PC-3 (cell line): ENCODE data around the gene NR3C1. TPM values are rescaled to one million over a fixed set of nuclear protein-coding genes. Genes with fewer than 3 reads are reported as not detected.
A peak's percentile ranks its signal among the peaks of the same experiment; 100 is the strongest.

ENCODE experiments used
- ATAC-seq: fragments of 200-7000 bp; cut with Tn5 transposase; 2 replicates; pipeline ENCODE4 v1.9.1; 2020; ENCODE audit warnings: mild to moderate bottlenecking, moderate library complexity
- BruUV-seq: library from RNA; stranded (reverse); fragments of 400-500 nt; replicated peaks from 2 replicates; lab custom pipeline; 2021; lab: Mats Ljungman, UMichigan
- CTCF ChIA-PET: fragments of 300-600 bp; sonication (Branson Sonifier 250); formaldehyde crosslinking; loops from one replicate; lab custom pipeline; 2022; ENCODE audit warnings: antibody characterized with exemption; lab: Charles Lee
- POLR2A ChIA-PET: fragments of 300-600 bp; sonication (Branson Sonifier 250); formaldehyde crosslinking; loops from one replicate; lab custom pipeline; 2022; ENCODE audit warnings: antibody characterized with exemption; ENCODE audit not compliant: unreplicated experiment; lab: Charles Lee
- DNase-seq: peaks from one replicate; pipeline ENCODE4 v3.0.0-alpha.2; 2015
- H2AFZ ChIP-seq: fragments of 300-600 bp; sonication (generic); 2 replicates; pipeline ENCODE4 v1.6.0; 2016; ENCODE audit warnings: antibody characterized with exemption, low read length
- H3F3A ChIP-seq: fragments of 300-600 bp; sonication (generic); one replicate; pipeline ENCODE4 v1.6.0; 2017; ENCODE audit warnings: antibody characterized with exemption, low read length, control low read depth, mild to moderate bottlenecking; ENCODE audit not compliant: unreplicated experiment
- H3K27ac ChIP-seq: fragments of 300-600 bp; sonication (generic); 2 replicates; pipeline ENCODE4 v1.5.1; 2016; ENCODE audit warnings: mild to moderate bottlenecking, low read length
- H3K27me3 ChIP-seq: fragments of 300-600 bp; sonication (generic); 2 replicates; pipeline ENCODE4 v1.6.1; 2016; ENCODE audit warnings: low read length, mixed read lengths
- H3K36me3 ChIP-seq: fragments of 300-600 bp; sonication (generic); 2 replicates; pipeline ENCODE4 v1.6.1; 2016; ENCODE audit warnings: low read depth, mixed run types, low read length, mixed read lengths
- H3K4me1 ChIP-seq: fragments of 300-600 bp; sonication (generic); 2 replicates; pipeline ENCODE4 v1.5.1; 2016; ENCODE audit warnings: low read length; ENCODE audit not compliant: insufficient read depth
- H3K4me2 ChIP-seq: fragments of 300-600 bp; sonication (generic); 2 replicates; pipeline ENCODE4 v1.6.0; 2016; ENCODE audit warnings: low read length
- H3K4me3 ChIP-seq: fragments of 300-600 bp; sonication (generic); 2 replicates; pipeline ENCODE4 v1.5.1; 2016; ENCODE audit warnings: mild to moderate bottlenecking, low read length, mixed read lengths
- H3K79me2 ChIP-seq: fragments of 300-600 bp; sonication (generic); 2 replicates; pipeline ENCODE4 v1.6.1; 2017; ENCODE audit warnings: low read length, mixed read lengths
- H3K9ac ChIP-seq: fragments of 300-600 bp; sonication (generic); 2 replicates; pipeline ENCODE4 v1.6.0; 2016; ENCODE audit warnings: mild to moderate bottlenecking, low read length
- H3K9me2 ChIP-seq: fragments of 300-600 bp; sonication (generic); replicated peaks from 2 replicates; pipeline ENCODE4 v1.6.1; 2016; ENCODE audit warnings: mixed run types, low read length, mixed read lengths
- H3K9me3 ChIP-seq: fragments of 300-600 bp; sonication (generic); 2 replicates; pipeline ENCODE4 v1.6.1; 2016; ENCODE audit warnings: low read length, mixed read lengths
- H4K20me1 ChIP-seq: fragments of 300-600 bp; sonication (generic); 2 replicates; pipeline ENCODE4 v1.6.1; 2016; ENCODE audit warnings: low read length, mixed read lengths
- EZH2 ChIP-seq: fragments of 300-600 bp; sonication (generic); IDR thresholded peaks from one replicate; pipeline ENCODE4 v1.6.1; 2017; ENCODE audit warnings: antibody characterized with exemption, mild to moderate bottlenecking, low read length; ENCODE audit not compliant: unreplicated experiment
- EZH2phosphoT487 ChIP-seq: fragments of 300-600 bp; sonication (generic); IDR thresholded peaks from 2 replicates; pipeline ENCODE4 v1.6.1; 2018; ENCODE audit warnings: mild to moderate bottlenecking, antibody characterized with exemption, low read length, borderline replicate concordance
- intact Hi-C: fragments of 100-400 bp; cut with micrococcal nuclease; formaldehyde crosslinking; loops from 2 replicates; pipeline ENCODE4 v1.9.0; 2023
- total RNA-seq: library from RNA; depleted of rRNA; stranded (reverse); fragments of >200 nt; gene quantifications from 2 replicates; pipeline ENCODE4 v1.2.3, GENCODE V29; 2014
- TF ChIP-seq, protein P1 (sequence below): fragments of 300-600 bp; sonication (generic); conservative IDR thresholded peaks from 2 replicates; pipeline ENCODE4 v1.5.1; 2017; ENCODE audit warnings: antibody characterized with exemption, low read depth, mild to moderate bottlenecking, low read length

Gene NR3C1
- total RNA-seq, 1 experiment from 2014 or later: 13.0 TPM

DNA sequence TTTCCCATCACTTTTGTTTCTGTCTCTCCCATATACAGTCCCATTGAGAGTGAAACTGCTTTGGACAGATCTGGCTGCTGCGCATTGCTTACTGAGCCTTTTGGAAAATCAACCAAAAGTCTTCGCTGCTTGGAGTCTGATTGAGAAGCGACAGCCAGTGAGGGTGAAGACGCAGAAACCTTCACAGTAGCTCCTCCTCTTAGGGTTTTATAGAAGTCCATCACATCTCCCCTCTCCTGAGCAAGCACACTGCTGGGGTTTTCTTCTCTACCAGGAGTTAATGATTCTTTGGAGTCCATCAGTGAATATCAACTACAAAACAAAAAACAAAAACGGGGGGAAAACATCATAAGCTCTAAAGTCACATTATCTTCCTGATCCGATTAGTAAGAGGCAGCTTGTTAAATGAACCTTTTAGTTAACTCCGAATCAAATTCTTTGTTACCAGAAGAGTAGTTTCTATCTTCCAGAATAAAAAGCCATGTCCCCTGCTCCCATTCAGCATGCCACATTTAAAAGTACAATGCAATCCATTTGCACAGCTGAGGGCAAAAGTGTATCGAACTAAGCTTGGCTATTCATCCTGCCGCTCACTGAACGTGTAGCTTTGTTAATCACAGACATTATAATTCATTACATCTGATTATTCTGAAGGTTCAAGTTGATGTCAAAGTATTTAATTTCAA is 2.8 kb downstream of the NR3C1 start:
- ChIA-PET CTCF (no interaction called here), POLR2A (no interaction called here)
- intact Hi-C loops: loop anchor here (5.0 kb wide), 4 partner anchors 203 to 782 kb away; no protein-coding TSS in a partner anchor
- H3K9ac ChIP-seq: peak overlapping the region; percentile 99; the same call in 1 of the 2 replicates
- ATAC-seq: no peak
- BruUV-seq: no TSS peak
- peak overlapping the region; percentile 92 for H3K4me3 ChIP-seq
- H3K9me3 ChIP-seq: no peaks in the 10 kb centered on the region
- no peak for TF ChIP-seq EZH2phosphoT487
- no peak for TF ChIP-seq EZH2
- TF ChIP-seq, protein P1, sequence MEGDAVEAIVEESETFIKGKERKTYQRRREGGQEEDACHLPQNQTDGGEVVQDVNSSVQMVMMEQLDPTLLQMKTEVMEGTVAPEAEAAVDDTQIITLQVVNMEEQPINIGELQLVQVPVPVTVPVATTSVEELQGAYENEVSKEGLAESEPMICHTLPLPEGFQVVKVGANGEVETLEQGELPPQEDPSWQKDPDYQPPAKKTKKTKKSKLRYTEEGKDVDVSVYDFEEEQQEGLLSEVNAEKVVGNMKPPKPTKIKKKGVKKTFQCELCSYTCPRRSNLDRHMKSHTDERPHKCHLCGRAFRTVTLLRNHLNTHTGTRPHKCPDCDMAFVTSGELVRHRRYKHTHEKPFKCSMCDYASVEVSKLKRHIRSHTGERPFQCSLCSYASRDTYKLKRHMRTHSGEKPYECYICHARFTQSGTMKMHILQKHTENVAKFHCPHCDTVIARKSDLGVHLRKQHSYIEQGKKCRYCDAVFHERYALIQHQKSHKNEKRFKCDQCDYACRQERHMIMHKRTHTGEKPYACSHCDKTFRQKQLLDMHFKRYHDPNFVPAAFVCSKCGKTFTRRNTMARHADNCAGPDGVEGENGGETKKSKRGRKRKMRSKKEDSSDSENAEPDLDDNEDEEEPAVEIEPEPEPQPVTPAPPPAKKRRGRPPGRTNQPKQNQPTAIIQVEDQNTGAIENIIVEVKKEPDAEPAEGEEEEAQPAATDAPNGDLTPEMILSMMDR: no peak
- DNase-seq: no peak
- peaks cover 60% of the 10 kb centered on the region for H3K4me1 ChIP-seq
- H3K4me2 ChIP-seq: peak overlapping the region; percentile 98
- peaks cover 77% of the 10 kb centered on the region for H3K79me2 ChIP-seq
- no peaks in the 10 kb centered on the region for H3F3A ChIP-seq
- no peaks in the 10 kb centered on the region for H3K9me2 ChIP-seq
- H3K27ac ChIP-seq: no peak overlapping the region
- H3K36me3 ChIP-seq: peaks cover 11% of the 10 kb centered on the region
- H3K27me3 ChIP-seq: no peaks in the 10 kb centered on the region
- H4K20me1 ChIP-seq: peaks cover 62% of the 10 kb centered on the region
- H2AFZ ChIP-seq: no peak overlapping the region

DNA sequence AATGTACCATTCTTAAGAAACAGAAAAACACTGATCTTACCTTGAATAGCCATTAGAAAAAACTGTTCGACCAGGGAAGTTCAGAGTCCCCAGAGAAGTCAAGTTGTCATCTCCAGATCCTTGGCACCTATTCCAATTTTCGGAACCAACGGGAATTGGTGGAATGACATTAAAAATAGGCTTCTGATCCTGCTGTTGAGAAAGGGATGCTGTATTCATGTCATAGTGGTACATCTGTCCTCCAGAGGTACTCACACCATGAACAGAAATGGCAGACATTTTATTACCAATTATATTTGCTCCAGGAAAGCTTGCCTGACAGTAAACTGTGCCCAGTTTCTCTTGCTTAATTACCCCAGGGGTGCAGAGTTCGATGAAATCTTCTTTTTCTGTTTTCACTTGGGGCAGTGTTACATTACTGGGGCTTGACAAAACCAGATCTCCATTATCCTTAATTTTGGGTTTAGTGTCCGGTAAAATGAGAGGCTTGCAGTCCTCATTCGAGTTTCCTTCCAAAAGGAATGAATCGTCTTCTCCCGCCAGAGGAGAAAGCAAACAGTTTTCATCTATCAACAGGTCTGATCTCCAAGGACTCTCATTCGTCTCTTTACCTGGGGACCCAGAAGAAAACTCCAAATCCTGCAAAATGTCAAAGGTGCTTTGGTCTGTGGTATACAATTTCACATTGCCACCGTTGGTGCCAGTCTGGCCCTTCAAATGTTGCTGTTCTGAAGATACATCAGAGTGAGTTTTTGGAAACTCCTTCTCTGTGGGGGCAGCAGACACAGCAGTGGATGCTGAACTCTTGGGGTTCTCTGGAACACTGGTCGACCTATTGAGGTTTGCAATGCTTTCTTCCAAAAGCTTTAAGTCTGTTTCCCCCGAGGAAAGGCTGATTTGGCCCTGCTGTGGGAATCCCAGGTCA is 3.6 kb downstream of the NR3C1 start:
- Histone ChIP-seq H3K9me2 (no peaks in the 10 kb centered on the region), H3K4me1 (peaks cover 65% of the 10 kb centered on the region), H3K4me2 (peak overlapping the region; percentile 98), H3K27ac (no peak overlapping the region), H3K9ac (no peak overlapping the region), H3K9me3 (no peaks in the 10 kb centered on the region), H2AFZ (no peak overlapping the region), H3K79me2 (peaks cover 85% of the 10 kb centered on the region), H3K27me3 (no peaks in the 10 kb centered on the region), H3K36me3 (peaks cover 11% of the 10 kb centered on the region), H3F3A (no peaks in the 10 kb centered on the region), H3K4me3 (peak overlapping the region; percentile 92), H4K20me1 (peaks cover 70% of the 10 kb centered on the region)
- no TSS peak for BruUV-seq
- intact Hi-C loops: loop anchor here (5.0 to 10.0 kb wide), 5 partner anchors 203 to 782 kb away; no protein-coding TSS in a partner anchor
- TF ChIP-seq EZH2 (no peak), EZH2phosphoT487 (no peak)
- TF ChIP-seq, protein P1: no peak
- POLR2A ChIA-PET: no interaction called here
- DNase-seq (no peak), ATAC-seq (no peak)
- CTCF ChIA-PET: no interaction called here
